Measurements from ENCODE around the gene ARID1B.

The ARID1B gene

DNA sequence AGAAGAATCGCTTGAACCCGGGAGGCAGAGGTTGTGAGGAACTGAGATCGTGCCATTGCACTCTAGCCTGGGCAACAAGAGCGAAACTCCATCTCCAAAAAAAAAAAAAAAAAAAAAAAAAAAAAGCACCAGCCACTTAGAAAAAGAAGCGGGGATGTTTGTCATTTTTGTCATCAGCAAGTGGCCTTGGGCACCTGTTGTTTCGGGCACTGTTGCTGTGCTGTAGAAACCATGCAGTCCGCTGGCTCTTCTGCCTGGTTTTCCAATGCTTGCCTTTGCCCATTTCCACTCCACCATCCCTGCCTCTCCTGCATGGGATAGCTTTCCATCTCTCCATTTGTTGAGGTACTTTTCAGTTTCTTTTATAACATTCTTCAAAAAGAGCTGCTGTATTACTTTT, 129.3 kb downstream of the ARID1B start:
- no peak for TF ChIP-seq GATA3 (IDR thresholded peaks at IDR 0.05; ENCODE audit: low read depth, low read length)

DNA sequence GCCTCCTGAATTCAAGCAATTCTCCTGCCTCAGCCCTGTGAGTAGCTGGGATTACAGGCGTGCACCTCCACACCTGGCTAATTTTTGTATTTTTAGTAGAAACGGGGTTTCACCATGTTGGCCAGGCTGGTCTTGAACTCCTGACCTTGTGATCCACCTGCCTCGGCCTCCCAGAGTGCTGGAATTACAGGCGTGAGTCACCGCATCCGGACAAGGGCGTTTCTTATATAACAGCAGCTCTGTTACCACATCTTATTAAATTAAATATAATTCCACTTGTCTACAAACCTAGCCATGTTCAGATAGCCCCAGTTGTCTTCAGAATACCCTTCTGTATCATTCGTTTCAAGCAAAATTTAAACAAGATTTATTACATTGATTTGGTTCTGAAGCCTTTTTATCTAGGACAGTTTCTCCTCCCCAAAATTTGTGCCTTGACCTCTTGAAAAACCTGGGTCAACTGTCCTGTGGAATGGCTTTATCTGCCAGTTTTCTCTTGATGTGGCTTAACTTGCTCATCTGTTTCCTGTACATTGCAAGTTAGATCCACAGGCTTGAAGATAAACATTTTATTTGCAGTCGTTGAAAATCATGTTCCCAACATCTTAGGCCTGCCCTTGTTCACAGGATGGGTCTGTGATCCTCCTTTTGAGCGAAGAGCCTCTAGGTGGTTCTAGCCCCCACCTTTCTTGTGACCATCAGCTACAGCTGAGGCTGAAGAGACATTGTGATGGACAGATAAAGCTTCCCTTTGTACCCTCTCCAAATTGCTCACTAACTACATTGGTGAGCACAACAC, 132.2 kb downstream of the ARID1B start:
- TF ChIP-seq GATA3 (IDR thresholded peaks at IDR 0.05; ENCODE audit: low read depth, low read length) (no peak), GATA2 (IDR thresholded peaks at IDR 0.05; ENCODE audit: low read depth, low read length) (no peak)

DNA sequence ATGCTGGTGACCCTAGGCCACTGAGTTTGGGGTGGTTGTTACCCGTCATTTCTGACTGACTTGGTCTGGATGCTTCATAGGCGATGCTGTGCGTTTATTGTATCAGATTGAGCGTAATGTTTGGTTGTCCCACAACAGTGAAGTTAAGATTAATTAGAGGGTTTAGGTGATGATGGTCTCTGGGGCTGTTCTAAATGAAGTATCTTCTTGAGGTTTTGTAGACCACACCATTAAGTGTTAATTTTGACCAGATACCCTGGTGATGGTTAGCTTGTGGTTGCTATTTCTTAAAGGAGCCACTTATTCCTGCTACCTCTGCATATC, 132.8 kb downstream of the ARID1B start:
- no peak for TF ChIP-seq GATA3 (IDR thresholded peaks at IDR 0.05; ENCODE audit: low read depth, low read length)

DNA sequence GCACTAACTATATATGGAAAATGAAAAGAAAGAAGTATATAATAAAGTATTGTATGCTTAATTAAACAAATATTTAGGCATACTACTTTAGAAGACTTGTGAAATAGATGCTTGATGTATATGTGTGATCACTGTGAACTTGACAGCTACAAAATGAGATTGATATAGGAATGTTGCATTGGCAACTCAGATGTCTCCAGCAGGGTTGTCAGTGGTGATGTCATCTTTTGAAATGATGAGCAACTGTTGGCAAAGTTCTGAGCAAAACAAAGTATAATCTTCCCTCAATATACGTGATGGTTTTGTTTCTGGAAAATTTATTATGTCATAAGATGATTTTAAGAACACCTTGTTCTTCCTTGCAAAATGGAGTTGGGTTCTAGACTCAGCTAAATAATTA, 133.8 kb downstream of the ARID1B start:
- TF ChIP-seq GATA2 (IDR thresholded peaks at IDR 0.05; ENCODE audit: low read depth, low read length) (no peak), GATA3 (IDR thresholded peaks at IDR 0.05; ENCODE audit: low read depth, low read length) (no peak)

DNA sequence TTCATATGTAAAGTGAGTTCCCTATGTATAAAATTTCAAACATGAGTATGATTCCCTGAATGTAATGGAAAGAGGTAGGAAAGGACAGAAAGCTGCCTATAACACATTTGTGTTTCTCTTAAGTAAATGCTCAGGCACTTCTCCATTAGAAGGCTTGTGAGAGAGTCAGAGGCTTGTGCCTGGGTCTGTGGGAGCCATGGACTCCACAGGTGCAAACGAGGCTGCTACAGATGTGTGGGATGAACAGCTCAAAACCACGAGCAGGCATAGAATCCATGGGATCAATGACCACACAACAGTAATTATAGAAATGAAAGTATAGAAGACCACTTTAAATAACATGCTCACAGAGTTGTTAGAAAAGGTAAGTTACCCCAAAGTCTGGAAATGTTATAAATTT, 134.4 kb downstream of the ARID1B start:
- no peak for TF ChIP-seq GATA3 (IDR thresholded peaks at IDR 0.05; ENCODE audit: low read depth, low read length)
- TF ChIP-seq GATA2 (IDR thresholded peaks at IDR 0.05; ENCODE audit: low read depth, low read length), result no peak

DNA sequence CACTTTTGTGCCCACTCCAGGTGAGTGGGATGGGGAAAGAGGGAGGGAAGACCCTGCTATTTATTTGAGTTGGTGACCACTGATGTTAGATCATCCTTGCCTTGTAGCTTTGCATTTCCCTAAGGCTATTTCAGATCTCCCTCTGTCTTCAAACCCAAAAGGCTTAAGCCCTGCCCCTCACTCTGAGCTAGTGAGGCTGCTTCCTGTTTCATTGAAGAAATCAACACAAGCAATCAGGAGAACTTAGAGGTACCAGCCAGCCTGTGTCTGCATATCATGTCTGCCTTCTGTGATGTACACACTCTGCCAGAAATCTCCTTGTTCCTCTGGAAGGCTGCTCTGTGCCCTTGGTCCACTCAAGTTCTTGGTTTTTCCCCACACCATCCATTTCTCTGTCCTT, 135.3 kb downstream of the ARID1B start:
- TF ChIP-seq GATA3 (IDR thresholded peaks at IDR 0.05; ENCODE audit: low read depth, low read length), result no peak
- TF ChIP-seq GATA2 (IDR thresholded peaks at IDR 0.05; ENCODE audit: low read depth, low read length), result no peak

DNA sequence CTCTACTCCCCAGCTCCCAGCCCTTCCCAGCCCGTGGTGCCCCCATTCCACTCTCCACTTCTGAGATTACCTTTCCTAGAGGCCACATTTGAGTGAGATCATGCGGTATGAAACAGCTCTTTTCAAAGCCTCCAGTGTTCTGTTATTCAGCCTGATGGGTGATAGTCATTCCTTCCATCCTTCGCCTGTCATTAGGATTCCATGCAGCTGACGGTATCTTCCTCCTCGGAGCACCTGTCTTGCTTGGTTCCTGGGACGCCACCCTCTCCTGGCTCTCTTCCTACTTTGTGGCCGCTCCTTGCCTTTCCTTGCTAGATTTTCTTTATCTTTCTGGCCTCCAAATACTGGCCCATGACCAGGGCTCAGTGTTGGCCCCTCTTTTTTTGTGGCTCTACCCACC, 137.0 kb downstream of the ARID1B start:
- no peak for TF ChIP-seq GATA2 (IDR thresholded peaks at IDR 0.05; ENCODE audit: low read depth, low read length)
- no peak for TF ChIP-seq GATA3 (IDR thresholded peaks at IDR 0.05; ENCODE audit: low read depth, low read length)

DNA sequence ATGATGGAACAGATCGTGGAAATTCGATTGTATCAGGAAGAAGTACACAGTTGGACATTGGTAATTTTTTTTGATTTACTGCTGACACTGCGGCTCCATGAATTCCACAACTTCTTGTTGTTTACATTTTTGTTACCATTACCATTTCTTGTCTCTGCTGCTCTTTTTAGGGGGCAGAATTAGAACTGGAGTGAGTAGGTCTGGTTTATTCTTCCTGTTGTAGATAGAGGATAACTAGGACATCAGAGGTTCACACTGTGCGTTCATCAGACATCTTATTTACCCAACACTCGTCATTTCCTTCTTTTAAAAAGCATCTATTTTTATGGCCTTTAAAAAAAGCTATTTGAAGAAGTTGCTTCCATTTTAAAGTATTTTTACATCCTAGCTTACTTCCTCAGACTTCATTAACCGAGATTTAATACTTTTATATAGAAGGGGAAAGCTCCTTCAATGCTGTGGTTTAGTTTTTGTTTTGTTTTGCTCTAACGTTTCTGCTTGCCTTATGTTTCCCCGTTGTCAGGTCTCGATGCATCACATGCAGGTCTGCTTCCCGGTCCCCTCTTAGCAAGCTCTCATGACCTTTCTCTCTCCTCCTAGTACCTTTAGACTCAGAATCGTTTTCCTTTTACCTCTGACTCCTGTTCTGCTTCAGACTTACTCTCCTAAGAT, 139.1 kb downstream of the ARID1B start:
- TF ChIP-seq GATA3 (IDR thresholded peaks at IDR 0.05; ENCODE audit: low read depth, low read length) (no peak), GATA2 (IDR thresholded peaks at IDR 0.05; ENCODE audit: low read depth, low read length) (no peak)

DNA sequence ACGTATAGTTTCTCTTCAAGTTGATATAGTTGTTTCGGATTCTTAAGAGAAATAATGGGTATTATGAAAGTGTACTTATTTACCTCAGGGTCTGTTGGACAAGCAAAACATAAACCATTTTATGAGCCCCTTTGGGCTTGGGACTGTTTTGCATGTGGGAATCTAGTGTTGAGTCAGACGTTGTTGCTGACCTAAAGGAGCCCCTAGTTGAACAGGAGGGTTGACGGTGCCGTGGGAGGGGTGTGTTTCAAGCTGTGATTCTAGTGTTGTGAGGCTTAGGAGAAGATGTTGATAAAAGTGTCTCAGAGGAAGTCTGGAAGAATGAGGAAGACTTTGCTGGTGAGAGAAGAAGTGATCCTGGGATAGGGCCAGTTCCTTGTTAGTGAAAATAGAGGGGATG, 140.0 kb downstream of the ARID1B start:
- TF ChIP-seq GATA2 (IDR thresholded peaks at IDR 0.05; ENCODE audit: low read depth, low read length), result no peak
- TF ChIP-seq GATA3 (IDR thresholded peaks at IDR 0.05; ENCODE audit: low read depth, low read length), result no peak

DNA sequence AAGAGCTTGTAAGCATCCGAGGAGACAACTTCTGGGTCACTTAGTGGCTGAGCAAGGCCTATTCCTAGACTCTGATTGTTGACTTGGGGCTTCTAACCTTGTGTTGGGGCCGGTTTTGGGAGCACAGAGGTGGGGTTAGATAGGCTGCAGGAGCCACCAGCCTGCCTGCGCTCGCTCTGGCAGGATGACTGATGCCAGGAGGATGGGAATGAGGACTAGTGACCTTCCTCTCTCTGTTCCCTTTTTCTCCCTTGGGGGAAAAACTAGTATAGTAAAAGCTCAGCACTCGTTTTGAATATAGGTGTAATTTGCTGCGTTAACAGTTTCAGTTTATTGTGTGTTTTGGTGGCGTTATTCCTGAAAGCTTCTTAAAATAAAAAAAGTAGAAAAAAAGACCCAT, 141.5 kb downstream of the ARID1B start:
- TF ChIP-seq GATA3 (IDR thresholded peaks at IDR 0.05; ENCODE audit: low read depth, low read length) (no peak), GATA2 (IDR thresholded peaks at IDR 0.05; ENCODE audit: low read depth, low read length) (no peak)

DNA sequence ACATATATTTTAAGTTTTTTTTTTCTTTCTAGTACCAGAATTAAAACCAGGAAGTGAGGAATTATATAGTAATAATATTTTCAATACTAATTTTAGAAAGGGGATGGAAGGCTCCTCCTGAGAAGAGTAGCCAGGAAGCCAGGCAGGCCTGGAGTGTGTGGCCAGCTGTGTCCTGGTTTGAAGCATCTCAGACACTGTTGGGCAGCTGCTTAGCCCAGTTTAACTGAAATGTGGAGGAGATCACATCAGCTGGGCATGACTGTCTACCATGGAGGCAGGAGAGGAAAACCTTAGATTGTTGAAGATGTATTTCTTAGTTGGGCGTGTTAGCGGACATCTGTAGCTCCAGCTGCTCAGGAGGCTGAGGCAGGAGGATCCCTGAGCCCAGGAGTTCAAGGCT, 142.2 kb downstream of the ARID1B start:
- TF ChIP-seq GATA3 (IDR thresholded peaks at IDR 0.05; ENCODE audit: low read depth, low read length) (no peak), GATA2 (IDR thresholded peaks at IDR 0.05; ENCODE audit: low read depth, low read length) (no peak)

DNA sequence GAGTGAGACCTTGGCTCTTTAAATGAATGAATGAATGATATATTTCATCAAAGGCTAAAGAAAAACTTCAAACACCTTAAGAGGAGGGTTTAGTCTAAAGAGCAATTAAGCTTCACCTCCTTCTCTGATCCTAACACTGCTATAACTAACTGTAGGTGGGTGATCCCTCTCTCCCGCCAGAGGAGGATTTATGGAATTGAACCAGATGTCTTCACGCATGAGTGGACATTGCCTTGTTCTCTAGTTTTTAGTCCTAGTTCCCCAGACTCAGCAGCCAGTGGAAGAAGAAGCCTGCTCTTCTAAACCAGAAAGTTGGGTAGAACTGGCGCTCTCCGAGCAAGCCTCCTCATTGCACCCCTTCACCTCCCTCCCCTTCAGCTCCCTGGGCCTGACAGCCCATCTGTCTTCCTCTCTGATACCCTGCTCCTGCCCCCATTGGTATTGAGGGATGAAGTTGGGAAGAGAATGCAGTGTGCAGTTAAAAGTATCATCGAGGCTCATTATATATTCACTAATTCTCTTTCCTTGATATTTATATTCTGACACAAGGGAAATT, 142.7 kb downstream of the ARID1B start:
- no peak for TF ChIP-seq GATA2 (IDR thresholded peaks at IDR 0.05; ENCODE audit: low read depth, low read length)
- no peak for TF ChIP-seq GATA3 (IDR thresholded peaks at IDR 0.05; ENCODE audit: low read depth, low read length)

DNA sequence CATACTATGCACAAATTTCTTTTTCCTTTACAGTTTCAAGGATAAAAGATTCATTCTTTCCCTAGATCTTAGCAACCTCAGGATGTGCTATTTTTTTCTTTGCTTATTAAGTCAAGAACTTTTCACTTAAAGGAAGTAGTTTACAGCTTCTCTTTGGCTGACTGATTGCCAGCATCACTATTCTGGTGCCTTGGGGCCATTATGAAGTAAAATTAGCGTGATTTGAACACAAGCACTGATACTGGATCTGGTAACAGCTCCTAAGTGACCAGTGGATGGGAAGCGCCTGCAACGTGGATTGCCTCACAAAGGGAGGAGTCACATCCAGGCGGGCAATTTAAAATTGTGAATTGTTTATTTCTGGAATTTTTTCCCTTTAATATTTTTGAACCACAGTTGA, 147.1 kb downstream of the ARID1B start:
- no peak for TF ChIP-seq GATA3 (IDR thresholded peaks at IDR 0.05; ENCODE audit: low read depth, low read length)
- no peak for TF ChIP-seq GATA2 (IDR thresholded peaks at IDR 0.05; ENCODE audit: low read depth, low read length)

DNA sequence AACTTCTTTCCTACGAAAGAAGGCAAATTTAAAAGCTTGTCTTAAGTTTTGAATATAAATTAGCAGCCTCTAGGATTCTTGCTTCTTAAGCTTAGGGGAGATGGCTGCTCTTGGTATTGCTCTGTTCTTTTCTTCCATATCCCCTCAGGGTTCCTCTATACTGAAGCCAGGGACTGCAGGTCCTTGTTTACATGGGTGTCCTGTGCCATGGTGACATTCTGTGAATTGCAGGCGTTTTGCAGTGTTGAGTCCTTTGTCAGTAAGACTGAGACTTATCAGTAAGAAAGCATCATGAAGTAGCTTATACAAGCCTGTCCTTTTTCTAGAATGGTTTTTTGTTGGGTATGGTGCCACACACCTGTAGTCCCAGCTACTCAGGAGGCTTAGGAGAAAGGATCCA, 147.8 kb downstream of the ARID1B start:
- no peak for TF ChIP-seq GATA3 (IDR thresholded peaks at IDR 0.05; ENCODE audit: low read depth, low read length)
